ENCODE measurements around the gene CXADR.
"Not testable (repeated sequence)": the region's sequence is repeated elsewhere in the genome, so short reads cannot be mapped to it uniquely, and the experiment has no call there.

The CXADR gene

GRCh38 chr21:17506951-17507350 is 5.9 kb upstream of the CXADR start:
- no peak for DNase-seq

DNA sequence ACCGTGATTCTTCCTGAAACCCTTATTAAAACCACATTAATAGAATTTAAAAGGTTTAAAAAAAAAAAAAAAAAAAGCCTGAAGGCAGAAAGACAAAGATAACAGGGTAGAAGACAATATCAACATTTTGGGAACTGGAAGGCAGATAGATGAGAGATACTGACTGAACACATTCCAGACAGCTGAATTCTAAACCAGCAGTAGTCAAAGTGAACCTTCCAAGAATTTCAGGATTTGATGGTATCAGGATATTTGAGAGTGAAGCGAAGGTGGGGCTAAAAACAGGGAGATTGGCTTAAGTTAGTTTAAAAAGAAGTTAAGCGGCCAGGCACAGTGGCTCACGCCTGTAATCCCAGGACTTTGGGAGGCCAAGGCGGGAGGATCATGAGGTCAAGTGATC is 5.3 kb upstream of the CXADR start:
- DNase-seq = no peak

- peak in 1 of 2 experiments; percentile 13 for DNase-seq
Observed at GRCh38 chr21:17513214-17514123, 626 bp downstream of the CXADR start.

DNA sequence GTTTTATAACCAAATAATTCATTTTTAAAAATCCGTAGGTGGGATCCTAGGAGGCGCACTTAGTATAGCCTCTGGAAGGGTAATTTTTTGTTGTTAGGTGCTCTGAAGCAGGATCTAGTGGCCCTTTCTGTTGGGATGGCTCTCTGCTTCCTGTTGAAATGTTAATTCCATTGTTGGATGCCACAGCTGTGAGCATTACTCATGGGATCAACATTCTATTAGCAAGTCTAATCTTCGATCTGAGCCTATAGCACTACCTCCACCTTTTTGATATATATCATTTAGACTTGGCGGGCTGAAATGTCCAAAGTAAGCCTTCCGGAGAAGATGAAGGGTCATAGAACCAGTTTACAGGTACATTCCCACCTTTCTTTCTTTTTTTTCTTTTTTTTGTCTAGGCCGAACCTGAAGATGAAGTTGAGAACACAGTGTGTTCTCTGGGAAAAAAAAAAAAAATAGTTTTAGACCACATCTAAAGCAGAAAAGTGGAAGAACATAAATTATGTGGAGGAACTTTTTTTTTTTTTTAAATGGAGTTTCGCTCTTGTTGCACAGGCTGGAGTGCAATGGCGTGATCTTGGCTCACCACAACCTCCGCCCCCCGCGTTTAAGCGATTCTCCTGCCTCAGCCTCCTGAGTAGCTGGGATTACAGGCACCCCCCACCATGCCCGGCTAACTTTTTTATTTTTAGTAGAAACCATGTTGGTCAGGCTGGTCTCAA is 1.4 kb downstream of the CXADR start:
- no peak for DNase-seq

DNA sequence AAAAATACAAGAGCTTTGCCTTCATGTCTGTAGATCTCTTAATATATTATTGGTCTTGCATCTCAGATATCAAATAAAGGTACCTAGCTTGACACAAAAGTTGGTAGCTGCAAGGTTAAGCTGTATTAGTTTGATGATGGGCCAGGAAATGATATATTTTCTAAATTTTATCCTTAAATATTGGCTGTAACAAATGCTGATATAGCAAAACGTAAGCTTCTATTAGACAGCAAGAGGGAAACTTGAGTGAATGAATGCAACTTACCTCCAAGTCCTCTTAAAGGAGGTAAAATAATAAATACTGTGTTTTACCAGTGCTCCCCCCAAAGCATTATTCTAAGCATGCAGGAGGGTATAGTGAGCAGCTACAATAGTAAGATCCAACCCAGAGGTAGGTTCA is 4.2 kb downstream of the CXADR start:
- not testable (repeated sequence) for DNase-seq

DNA sequence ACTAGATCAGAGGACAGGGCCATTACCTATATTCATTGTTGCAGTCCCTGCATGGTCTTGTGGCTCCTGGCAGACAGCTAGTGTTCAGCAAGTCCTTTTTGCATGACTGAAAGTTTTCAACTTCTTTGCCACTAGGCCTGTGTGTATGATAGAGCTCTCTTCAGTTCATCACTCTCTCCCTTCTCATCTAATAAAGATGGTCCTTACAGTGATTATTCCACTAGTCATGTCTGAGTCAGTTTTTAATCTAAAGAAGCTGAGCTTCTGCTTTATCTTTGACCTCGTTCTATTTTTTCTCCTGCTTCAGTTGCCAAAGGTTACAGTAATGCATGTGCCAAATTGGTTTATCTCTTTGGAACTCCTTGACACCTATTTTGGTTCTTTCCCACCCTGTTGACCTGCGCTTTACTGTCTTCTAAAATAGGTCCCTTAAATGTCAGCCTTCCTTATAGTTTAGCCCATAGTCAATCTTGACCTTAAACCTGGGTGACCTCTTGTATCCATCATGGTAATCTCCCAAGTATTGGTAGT is 6.4 kb downstream of the CXADR start:
- no peak for DNase-seq

DNA sequence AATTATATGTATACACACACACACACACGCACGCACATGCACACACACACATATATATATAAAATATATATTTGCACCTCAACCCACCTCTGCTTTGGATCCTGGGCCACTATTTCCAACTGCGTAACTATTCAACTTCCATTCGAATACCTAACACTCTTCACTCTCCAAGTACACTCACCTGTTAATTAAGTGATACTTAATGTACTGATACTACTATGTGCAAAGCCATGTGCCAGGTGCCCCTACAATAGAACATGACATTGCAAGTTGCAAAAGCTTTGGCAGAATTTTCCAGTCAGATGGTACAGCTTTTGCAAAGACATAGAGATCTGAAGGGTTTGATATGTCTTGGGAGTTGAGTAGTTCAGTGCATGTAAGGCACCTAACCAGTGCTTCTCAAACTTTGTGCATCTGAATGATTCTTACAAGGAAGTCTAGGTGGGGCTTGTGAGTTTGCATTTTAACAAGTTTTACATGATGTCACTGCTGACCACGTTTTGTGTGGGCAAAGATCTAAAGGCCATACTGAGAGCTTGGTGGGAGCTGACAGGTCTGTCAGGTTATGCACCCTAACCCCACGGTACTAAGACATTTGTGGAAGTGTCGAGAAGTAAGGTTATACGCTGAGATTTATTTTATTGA is 7.2 kb downstream of the CXADR start:
- no peak for DNase-seq

GRCh38 chr21:17523007-17523451 is 10.2 kb downstream of the CXADR start:
- DNase-seq = no peak

- DNase-seq = not testable (repeated sequence)
Observed at GRCh38 chr21:17523979-17524494, 11.2 kb downstream of the CXADR start.

- DNase-seq = no peak
Observed at GRCh38 chr21:17524635-17525034, 11.8 kb downstream of the CXADR start.

GRCh38 chr21:17526776-17527175 is 13.9 kb downstream of the CXADR start:
- no peak for DNase-seq

GRCh38 chr21:17527240-17527639 is 14.4 kb downstream of the CXADR start:
- DNase-seq = no peak

- DNase-seq = no peak
Observed at GRCh38 chr21:17527711-17528110, 14.9 kb downstream of the CXADR start.

GRCh38 chr21:17529648-17530047 is 16.8 kb downstream of the CXADR start:
- no peak for DNase-seq

DNA sequence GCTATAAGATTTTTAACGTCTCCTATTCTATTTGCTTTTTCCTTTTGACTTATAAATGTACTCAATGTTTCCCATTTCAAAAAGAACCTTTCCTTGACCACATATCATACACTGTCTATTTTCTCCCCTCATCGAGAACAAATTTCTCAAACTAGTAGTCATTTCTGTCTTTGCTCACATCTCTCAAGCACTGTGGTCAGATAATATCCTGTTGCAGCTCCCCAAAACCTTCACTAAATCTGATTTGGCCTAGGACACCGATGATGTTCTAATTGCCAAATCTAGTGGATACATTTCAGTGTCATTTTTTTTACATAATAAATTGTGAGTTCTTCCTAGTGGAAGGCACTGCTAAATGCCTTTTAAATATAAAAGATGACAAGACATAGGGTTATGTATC is 19.4 kb downstream of the CXADR start:
- DNase-seq = no peak

- DNase-seq = no peak
Observed at GRCh38 chr21:17536381-17536780, 23.5 kb downstream of the CXADR start.

GRCh38 chr21:17537299-17537698 is 24.5 kb downstream of the CXADR start:
- DNase-seq = no peak

GRCh38 chr21:17538576-17538975 is 25.7 kb downstream of the CXADR start:
- DNase-seq = no peak

DNA sequence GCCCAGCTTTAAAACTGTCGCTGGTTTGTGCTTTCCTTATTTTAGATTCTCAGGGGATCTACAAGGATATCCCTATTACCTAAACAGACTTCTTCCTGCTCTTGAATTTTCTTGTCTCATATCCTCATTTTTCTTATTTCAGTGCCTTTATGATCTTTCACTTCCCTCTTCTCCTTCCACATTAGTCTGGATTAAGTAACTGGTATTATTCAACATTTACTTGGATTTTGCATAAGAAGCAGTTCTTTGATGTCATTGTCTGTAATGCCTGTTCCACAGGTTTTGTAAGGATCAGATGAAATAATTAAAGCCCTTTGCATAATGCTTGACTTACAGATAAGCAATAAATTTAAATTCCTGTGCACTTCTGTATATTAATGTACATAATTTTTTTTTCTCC is 26.5 kb downstream of the CXADR start:
- no peak for DNase-seq

DNA sequence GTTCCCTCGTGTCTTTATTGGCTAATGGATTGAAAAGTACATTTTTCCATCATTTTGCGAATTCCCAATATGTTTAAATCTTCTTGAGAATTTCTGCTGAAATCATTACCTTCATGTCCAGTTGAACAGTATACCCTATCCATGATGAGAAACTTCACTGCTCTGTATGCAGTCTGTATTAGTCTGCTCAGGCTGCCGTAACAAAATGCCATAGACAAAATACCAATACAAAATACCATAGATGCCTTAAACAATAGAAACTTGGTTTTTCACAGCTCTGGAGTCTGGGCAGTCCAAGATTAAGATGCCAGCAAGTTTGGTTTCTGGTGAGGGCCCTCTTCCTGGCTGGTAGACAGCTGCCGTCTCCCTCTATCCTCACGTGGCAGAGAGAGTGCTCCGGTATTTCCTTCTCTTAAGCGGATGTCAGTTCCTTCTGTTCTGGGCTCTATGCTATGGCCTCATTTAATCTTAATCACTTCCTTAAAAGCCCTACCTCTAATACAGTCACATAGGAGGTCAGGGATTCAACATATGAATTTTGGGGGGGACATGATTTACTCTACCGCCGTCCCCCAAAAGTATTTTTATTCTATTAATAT is 27.0 kb downstream of the CXADR start:
- DNase-seq = no peak

GRCh38 chr21:17540530-17540929 is 27.7 kb downstream of the CXADR start:
- DNase-seq = no peak

GRCh38 chr21:17542371-17543011 is 29.6 kb downstream of the CXADR start:
- no peak for DNase-seq

All from NCI-H1930 (cell line).